Body of pancreas (tissue), 4 donors: ENCODE measurements around the gene SPACDR.

Source experiments
- CTCF ChIP-seq, 7 experiments: fragments of 450-650 bp in 4 of 7; fragments of 200-600 bp in 3 of 7; sonication (generic) in 3 of 7; IDR thresholded peaks; one replicate each; pipeline ENCODE4 v1.5.1; 2016 to 2019; ENCODE audit warnings: antibody characterized with exemption in 7 of 7
- POLR2A ChIP-seq, 3 donors: fragments of 450-650 bp; IDR thresholded peaks; one replicate each; pipeline ENCODE4 v1.6.1; 2016; ENCODE audit warnings: antibody characterized with exemption in 3 of 3, mild to moderate bottlenecking in 2 of 3

- TF ChIP-seq CTCF (IDR thresholded peaks at IDR 0.05) = peak; percentile 38 to 68 (median 49)
- no peak for TF ChIP-seq POLR2A (IDR thresholded peaks at IDR 0.05)
Measured at GRCh38 chr7:100407285-100408180, 56.5 kb downstream of the SPACDR start.
